ENCODE results near the gene TMEM92.

The TMEM92 gene

GRCh38 chr17:50272711-50273653, 1.3 kb upstream of the TMEM92 start:
- Histone ChIP-seq H4K20me1 (ENCODE audit: insufficient read depth, low read length, poor library complexity, severe bottlenecking) (no peaks in the 10 kb centered on the region), H3K27me3 (ENCODE audit: insufficient read depth, low read length, poor library complexity, severe bottlenecking) (no peaks in the 10 kb centered on the region), H3K4me3 (ENCODE audit: low read length, poor library complexity, severe bottlenecking) (peak overlapping the region; percentile 65), H3F3A (ENCODE audit: low read depth) (no peaks in the 10 kb centered on the region), H3K36me3 (ENCODE audit: insufficient read depth, low read length) (no peaks in the 10 kb centered on the region), H3K9ac (ENCODE audit: low read depth, low read length, poor library complexity, severe bottlenecking) (peak overlapping the region; percentile 57), H3K4me2 (ENCODE audit: low read depth, low read length, poor library complexity, severe bottlenecking) (peak overlapping the region; percentile 71), H3K4me1 (ENCODE audit: insufficient read depth, low read length, poor library complexity, severe bottlenecking) (peaks cover 16% of the 10 kb centered on the region), H2AFZ (ENCODE audit: low read length) (peak overlapping the region; percentile 83), H3K79me2 (ENCODE audit: insufficient read depth, low read length) (no peaks in the 10 kb centered on the region), H3K9me3 (ENCODE audit: insufficient read depth, low read depth, low read length) (no peaks in the 10 kb centered on the region), H3K9me2 (replicated peaks; ENCODE audit: low read depth, low read length) (no peaks in the 10 kb centered on the region)
- peak; percentile 85 for TF ChIP-seq CTCF (conservative IDR thresholded peaks at IDR 0.05; ENCODE audit: low read length)
- no peak for TF ChIP-seq EZH2phosphoT487 (IDR thresholded peaks at IDR 0.05; ENCODE audit: borderline replicate concordance)

GRCh38 chr17:50273654-50274040, 619 bp upstream of the TMEM92 start:
- Histone ChIP-seq H2AFZ (ENCODE audit: low read length) (peak overlapping the region; percentile 83), H4K20me1 (ENCODE audit: insufficient read depth, low read length, poor library complexity, severe bottlenecking) (no peaks in the 10 kb centered on the region), H3K4me1 (ENCODE audit: insufficient read depth, low read length, poor library complexity, severe bottlenecking) (peaks cover 16% of the 10 kb centered on the region), H3K36me3 (ENCODE audit: insufficient read depth, low read length) (no peaks in the 10 kb centered on the region), H3F3A (ENCODE audit: low read depth) (no peaks in the 10 kb centered on the region), H3K79me2 (ENCODE audit: insufficient read depth, low read length) (no peaks in the 10 kb centered on the region), H3K27me3 (ENCODE audit: insufficient read depth, low read length, poor library complexity, severe bottlenecking) (no peaks in the 10 kb centered on the region), H3K9me3 (ENCODE audit: insufficient read depth, low read depth, low read length) (no peaks in the 10 kb centered on the region), H3K9ac (ENCODE audit: low read depth, low read length, poor library complexity, severe bottlenecking) (peak overlapping the region; percentile 57), H3K9me2 (replicated peaks; ENCODE audit: low read depth, low read length) (no peaks in the 10 kb centered on the region), H3K4me3 (ENCODE audit: low read length, poor library complexity, severe bottlenecking) (peak overlapping the region; percentile 65), H3K4me2 (ENCODE audit: low read depth, low read length, poor library complexity, severe bottlenecking) (peak overlapping the region; percentile 71)
- TF ChIP-seq EZH2phosphoT487 (IDR thresholded peaks at IDR 0.05; ENCODE audit: borderline replicate concordance): no peak
- TF ChIP-seq CTCF (conservative IDR thresholded peaks at IDR 0.05; ENCODE audit: low read length): no peak

GRCh38 chr17:50274897-50275221, 593 bp downstream of the TMEM92 start:
- no peaks in the 10 kb centered on the region for H3K9me2 ChIP-seq (replicated peaks; ENCODE audit: low read depth, low read length)
- no peaks in the 10 kb centered on the region for H3F3A ChIP-seq (ENCODE audit: low read depth)
- peak overlapping the region; percentile 93 for H2AFZ ChIP-seq (ENCODE audit: low read length)
- H3K79me2 ChIP-seq (ENCODE audit: insufficient read depth, low read length): no peaks in the 10 kb centered on the region
- H3K27me3 ChIP-seq (ENCODE audit: insufficient read depth, low read length, poor library complexity, severe bottlenecking): no peaks in the 10 kb centered on the region
- H3K9me3 ChIP-seq (ENCODE audit: insufficient read depth, low read depth, low read length): no peaks in the 10 kb centered on the region
- no peaks in the 10 kb centered on the region for H4K20me1 ChIP-seq (ENCODE audit: insufficient read depth, low read length, poor library complexity, severe bottlenecking)
- no peaks in the 10 kb centered on the region for H3K36me3 ChIP-seq (ENCODE audit: insufficient read depth, low read length)
- peak overlapping the region; percentile 46 for H3K9ac ChIP-seq (ENCODE audit: low read depth, low read length, poor library complexity, severe bottlenecking)
- H3K4me3 ChIP-seq (ENCODE audit: low read length, poor library complexity, severe bottlenecking): peak overlapping the region; percentile 70
- peak overlapping the region; percentile 72 for H3K4me2 ChIP-seq (ENCODE audit: low read depth, low read length, poor library complexity, severe bottlenecking)
- TF ChIP-seq EZH2phosphoT487 (IDR thresholded peaks at IDR 0.05; ENCODE audit: borderline replicate concordance): no peak
- H3K4me1 ChIP-seq (ENCODE audit: insufficient read depth, low read length, poor library complexity, severe bottlenecking): peaks cover 19% of the 10 kb centered on the region

Data from Loucy (cell line).